Measurements from ENCODE around the gene SMC1A.
"Not testable (repeated sequence)": the region's sequence is repeated elsewhere in the genome, so short reads cannot be mapped to it uniquely, and the experiment has no call there.

SMC1A gene

GRCh38 chrX:53374923-53375322 is 47.5 kb downstream of the SMC1A start:
- no peak overlapping the region for H3K4me3 ChIP-seq (ENCODE audit: low read depth, low read length)
- no peak for TF ChIP-seq CTCF (conservative IDR thresholded peaks at IDR 0.05; ENCODE audit: low read depth, low read length)

GRCh38 chrX:53374222-53374820 is 48.1 kb downstream of the SMC1A start:
- no peak overlapping the region for H3K4me3 ChIP-seq (ENCODE audit: low read depth, low read length)
- no peak for TF ChIP-seq CTCF (conservative IDR thresholded peaks at IDR 0.05; ENCODE audit: low read depth, low read length)
- DNase-seq (ENCODE audit: low read depth) = no peak

More at GRCh38 chrX:53374923-53375322, 47.5 kb downstream of the SMC1A start:
- DNase-seq (ENCODE audit: low read depth) = no peak

DNA sequence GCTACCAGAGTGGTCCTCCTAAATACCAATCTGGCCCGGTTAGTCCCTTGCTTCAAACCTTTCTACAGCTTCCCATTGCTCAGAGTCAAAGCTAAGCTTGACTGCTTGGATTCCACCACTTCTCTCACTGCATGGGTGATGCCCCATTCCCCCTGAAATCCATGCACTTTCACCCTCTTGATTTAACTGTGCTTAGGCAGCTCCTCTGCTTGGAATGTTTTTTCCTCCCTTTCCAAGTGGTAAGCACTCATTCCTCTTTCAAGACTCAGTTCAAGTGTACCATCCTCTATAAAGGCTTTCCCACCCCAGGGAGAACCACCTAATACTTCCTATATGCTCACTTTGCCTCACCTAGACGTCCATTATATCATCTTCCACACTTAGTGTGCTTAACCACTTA is 49.1 kb downstream of the SMC1A start:
- TF ChIP-seq CTCF (conservative IDR thresholded peaks at IDR 0.05; ENCODE audit: low read depth, low read length) = no peak
- DNase-seq (ENCODE audit: low read depth) = no peak

DNA sequence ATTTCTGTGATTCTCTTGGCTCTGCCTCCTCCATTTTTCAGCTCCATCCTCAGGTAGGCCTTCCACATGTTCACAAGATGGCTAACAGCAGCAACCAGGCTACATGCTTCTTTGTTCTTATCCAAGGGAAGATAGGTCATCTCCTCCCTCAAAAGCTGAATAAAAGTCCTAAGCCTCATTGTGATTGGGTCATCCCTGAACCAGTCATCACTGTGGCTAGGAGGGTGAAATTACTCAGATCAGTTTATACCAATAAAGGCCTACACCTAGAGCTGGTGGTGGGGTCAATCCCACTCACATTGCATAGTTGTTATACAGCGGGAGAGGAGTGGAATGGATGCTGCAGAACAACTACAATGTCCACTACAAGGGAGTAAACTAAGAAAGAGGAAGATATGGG is 56.0 kb downstream of the SMC1A start:
- not testable (repeated sequence) for H3K4me3 ChIP-seq (ENCODE audit: low read depth, low read length)

More for the DNA sequence above, 49.1 kb downstream of the SMC1A start:
- H3K4me3 ChIP-seq (ENCODE audit: low read depth, low read length) = no peak overlapping the region

DNA sequence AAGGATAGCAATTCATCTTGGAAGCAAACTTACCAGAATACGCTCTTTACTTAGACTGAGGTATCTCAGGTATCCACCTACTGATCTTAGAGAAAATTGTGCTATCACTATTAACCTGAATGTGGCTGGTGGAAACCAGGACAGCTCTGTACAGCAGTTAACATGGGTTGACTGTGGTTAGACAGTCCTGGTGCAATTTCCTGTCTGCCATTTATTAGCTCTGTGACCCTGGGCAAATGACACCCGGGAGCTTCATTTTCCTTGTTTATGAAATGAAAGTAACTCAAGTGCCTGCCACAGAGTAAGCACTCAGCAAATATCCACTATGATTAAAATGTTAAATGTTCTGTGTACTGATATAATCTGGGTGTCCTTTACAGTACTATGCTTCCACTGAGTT is 60.0 kb downstream of the SMC1A start:
- H3K4me3 ChIP-seq (ENCODE audit: low read depth, low read length) = no peak overlapping the region
- no peak for TF ChIP-seq CTCF (conservative IDR thresholded peaks at IDR 0.05; ENCODE audit: low read depth, low read length)
- DNase-seq (ENCODE audit: low read depth) = no peak

More for the DNA sequence above, 56.0 kb downstream of the SMC1A start:
- DNase-seq (ENCODE audit: low read depth) = not testable (repeated sequence)

DNA sequence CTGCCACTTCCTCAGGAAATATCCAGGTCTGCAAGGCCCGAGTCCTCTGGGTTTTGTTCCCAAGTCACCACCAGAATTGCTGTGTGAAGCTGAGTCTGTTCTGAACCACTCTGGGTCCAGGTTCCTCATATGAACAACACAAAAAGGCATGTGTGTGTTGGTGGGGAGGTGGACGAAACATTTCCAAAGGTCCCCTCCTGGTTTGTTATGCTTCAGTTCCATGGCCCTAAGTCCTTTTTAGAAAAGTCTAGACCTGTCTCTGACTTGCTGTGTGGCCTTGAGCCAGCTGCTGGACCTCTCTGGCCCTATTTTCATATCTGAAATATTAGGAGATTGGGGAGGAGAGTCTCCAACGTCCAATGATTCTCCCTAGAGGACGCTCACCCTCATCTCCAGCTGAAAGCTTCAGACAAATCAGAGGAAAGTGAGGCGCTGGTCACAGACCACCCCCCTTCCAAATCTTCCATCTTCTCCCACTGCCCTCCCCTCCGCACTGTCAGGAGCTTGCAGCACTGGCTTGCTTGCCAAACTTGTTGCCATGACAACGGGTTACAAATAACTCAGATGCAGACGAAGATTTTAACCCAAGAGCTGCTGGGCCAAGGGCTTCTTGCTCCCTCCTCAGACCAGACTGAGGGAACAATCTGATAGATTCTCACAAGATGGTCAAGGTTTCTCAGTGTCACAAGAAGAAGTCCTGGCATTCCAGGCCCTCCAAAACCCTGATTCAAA is 64.5 kb downstream of the SMC1A start:
- no peak overlapping the region for H3K4me3 ChIP-seq (ENCODE audit: low read depth, low read length)
- no peak for TF ChIP-seq CTCF (conservative IDR thresholded peaks at IDR 0.05; ENCODE audit: low read depth, low read length)
- peak; percentile 72 for DNase-seq (ENCODE audit: low read depth)

- peak; percentile 13 for DNase-seq (ENCODE audit: low read depth)
- no peak for TF ChIP-seq CTCF (conservative IDR thresholded peaks at IDR 0.05; ENCODE audit: low read depth, low read length)
- H3K4me3 ChIP-seq (ENCODE audit: low read depth, low read length) = no peak overlapping the region
These were observed 66.3 kb downstream of the SMC1A start for GRCh38 chrX:53356186-53356585.
